HEK293 (cell line): ENCODE data around the gene SSTR5.

Experiments
- CTCF ChIA-PET: fragments of 350-600 bp; formaldehyde crosslinking; extraction: SDS; loops from one replicate; lab custom pipeline; 2021; ENCODE audit warnings: antibody characterized with exemption; lab: Yijun Ruan, JAX
- POLR2A ChIA-PET: fragments of 300-600 bp; formaldehyde crosslinking; extraction: SDS; loops from one replicate; lab custom pipeline; 2020; ENCODE audit warnings: antibody characterized with exemption, inconsistent platforms; lab: Yijun Ruan, JAX
- H3K27ac ChIP-seq: fragments of 200-500 bp; sonication (Bioruptor generic); 2 replicates; pipeline ENCODE4 v1.5.1; 2014; ENCODE audit warnings: low read depth, low read length, control low read depth, inconsistent platforms; ENCODE audit errors: extremely low read depth
- H3K36me3 ChIP-seq, 2 experiments: fragments of 200-500 bp in 1 of 2; sonication (Bioruptor generic) in 1 of 2; 1 replicate in 1 of 2; 2 replicates in 1 of 2; pipeline ENCODE4 v1.5.1; 2014 to 2017; ENCODE audit warnings: inconsistent platforms in 2 of 2, low read length in 2 of 2; ENCODE audit not compliant: control insufficient read depth in 2 of 2, insufficient read depth in 1 of 2
- H3K4me1 ChIP-seq: fragments of 200-500 bp; sonication (Bioruptor generic); 2 replicates; pipeline ENCODE4 v1.5.1; 2014; ENCODE audit warnings: mild to moderate bottlenecking, low read length, inconsistent platforms; ENCODE audit not compliant: control insufficient read depth, insufficient read depth
- H3K4me3 ChIP-seq: 2 replicates; pipeline ENCODE4 v1.5.1; 2011; ENCODE audit warnings: low read depth, mild to moderate bottlenecking, control low read depth, low read length, moderate library complexity
- H3K9me3 ChIP-seq: fragments of 200-500 bp; sonication (Bioruptor generic); 2 replicates; pipeline ENCODE4 v1.5.1; 2014; ENCODE audit warnings: low read depth, low read length, inconsistent platforms; ENCODE audit not compliant: control insufficient read depth, insufficient read depth
- ATF2 ChIP-seq: fragments of 450-650 bp; formaldehyde crosslinking; IDR thresholded peaks from 2 replicates; pipeline ENCODE4 v1.5.1; 2016; ENCODE audit warnings: missing biosample characterization, missing genetic modification characterization, low read depth
- CTCF ChIP-seq: fragments of 450-650 bp; formaldehyde crosslinking; IDR thresholded peaks from 2 replicates; pipeline ENCODE4 v1.5.1; 2016; ENCODE audit warnings: missing biosample characterization, missing genetic modification characterization
- GLIS2 ChIP-seq: fragments of 450-650 bp; formaldehyde crosslinking; IDR thresholded peaks from 2 replicates; pipeline ENCODE4 v1.5.1; 2016; ENCODE audit warnings: missing biosample characterization, missing genetic modification characterization
- KLF8 ChIP-seq: fragments of 450-650 bp; formaldehyde crosslinking; IDR thresholded peaks from 2 replicates; pipeline ENCODE4 v1.5.1; 2016; ENCODE audit warnings: missing biosample characterization, missing genetic modification characterization
- KLF9 ChIP-seq: fragments of 450-650 bp; formaldehyde crosslinking; IDR thresholded peaks from 2 replicates; pipeline ENCODE4 v1.5.1; 2016; ENCODE audit warnings: missing biosample characterization, missing genetic modification characterization, low read depth
- TRIM28 ChIP-seq: IDR thresholded peaks from 2 replicates; pipeline ENCODE4 v1.6.1; 2011; ENCODE audit warnings: low read length, control low read depth, borderline replicate concordance
- TSHZ1 ChIP-seq: fragments of 450-650 bp; formaldehyde crosslinking; IDR thresholded peaks from 2 replicates; pipeline ENCODE4 v1.5.1; 2016; ENCODE audit warnings: missing biosample characterization, missing genetic modification characterization, borderline replicate concordance
- ZBTB8A ChIP-seq: fragments of 450-650 bp; formaldehyde crosslinking; IDR thresholded peaks from 2 replicates; pipeline ENCODE4 v1.5.1; 2016; ENCODE audit warnings: missing biosample characterization, missing genetic modification characterization
- ZNF23 ChIP-seq: fragments of 450-650 bp; formaldehyde crosslinking; IDR thresholded peaks from 2 replicates; pipeline ENCODE4 v1.5.1; 2016; ENCODE audit warnings: missing biosample characterization, missing genetic modification characterization, borderline replicate concordance
- ZNF266 ChIP-seq: fragments of 450-650 bp; formaldehyde crosslinking; IDR thresholded peaks from 2 replicates; pipeline ENCODE4 v1.5.1; 2016; ENCODE audit warnings: missing biosample characterization, missing genetic modification characterization, low read depth
- ZNF837 ChIP-seq: fragments of 450-650 bp; formaldehyde crosslinking; IDR thresholded peaks from 2 replicates; pipeline ENCODE4 v1.5.1; 2016; ENCODE audit warnings: missing biosample characterization, missing genetic modification characterization
- ZSCAN4 ChIP-seq: fragments of 450-650 bp; formaldehyde crosslinking; IDR thresholded peaks from 2 replicates; pipeline ENCODE4 v1.5.1; 2017; ENCODE audit warnings: missing biosample characterization, missing genetic modification characterization
- TF ChIP-seq, protein P1 (sequence below): fragments of 450-650 bp; formaldehyde crosslinking; IDR thresholded peaks from 2 replicates; pipeline ENCODE4 v1.5.1; 2017; ENCODE audit warnings: missing biosample characterization, missing genetic modification characterization
- TF ChIP-seq, protein P2 (sequence below): fragments of 450-650 bp; formaldehyde crosslinking; IDR thresholded peaks from 2 replicates; pipeline ENCODE4 v1.5.1; 2016; ENCODE audit warnings: missing biosample characterization, missing genetic modification characterization
- TF ChIP-seq, protein P3 (sequence below): fragments of 450-650 bp; formaldehyde crosslinking; IDR thresholded peaks from 2 replicates; pipeline ENCODE4 v1.5.1; 2016; ENCODE audit warnings: missing biosample characterization, missing genetic modification characterization
- TF ChIP-seq, protein P4 (sequence below): fragments of 450-650 bp; formaldehyde crosslinking; IDR thresholded peaks from 2 replicates; pipeline ENCODE4 v1.5.1; 2016; ENCODE audit warnings: missing biosample characterization, missing genetic modification characterization

SSTR5 gene

GRCh38 chr16:1057252-1057932 lies 15.2 kb upstream of the SSTR5 start:
- CTCF ChIA-PET, result interaction anchor here (0.6 to 4.3 kb wide), 40 partner anchors 12 to 1251 kb away, joined by 3 to 31 read pairs (median 4); partner anchors contain the start of genes C1QTNF8, CHTF18 and RPUSD1
- POLR2A ChIA-PET, result interaction anchor here (0.9 kb wide), 1 partner anchor 345 kb away, joined by 3 read pairs; no protein-coding TSS in a partner anchor
- Histone ChIP-seq H3K36me3 (no peaks in the 10 kb centered on the region), H3K4me3 (no peak overlapping the region), H3K27ac (no peak overlapping the region), H3K4me1 (peaks cover 2% of the 10 kb centered on the region; the same call in 1 of the 2 replicates), H3K9me3 (no peaks in the 10 kb centered on the region)
- TF ChIP-seq, protein P1, sequence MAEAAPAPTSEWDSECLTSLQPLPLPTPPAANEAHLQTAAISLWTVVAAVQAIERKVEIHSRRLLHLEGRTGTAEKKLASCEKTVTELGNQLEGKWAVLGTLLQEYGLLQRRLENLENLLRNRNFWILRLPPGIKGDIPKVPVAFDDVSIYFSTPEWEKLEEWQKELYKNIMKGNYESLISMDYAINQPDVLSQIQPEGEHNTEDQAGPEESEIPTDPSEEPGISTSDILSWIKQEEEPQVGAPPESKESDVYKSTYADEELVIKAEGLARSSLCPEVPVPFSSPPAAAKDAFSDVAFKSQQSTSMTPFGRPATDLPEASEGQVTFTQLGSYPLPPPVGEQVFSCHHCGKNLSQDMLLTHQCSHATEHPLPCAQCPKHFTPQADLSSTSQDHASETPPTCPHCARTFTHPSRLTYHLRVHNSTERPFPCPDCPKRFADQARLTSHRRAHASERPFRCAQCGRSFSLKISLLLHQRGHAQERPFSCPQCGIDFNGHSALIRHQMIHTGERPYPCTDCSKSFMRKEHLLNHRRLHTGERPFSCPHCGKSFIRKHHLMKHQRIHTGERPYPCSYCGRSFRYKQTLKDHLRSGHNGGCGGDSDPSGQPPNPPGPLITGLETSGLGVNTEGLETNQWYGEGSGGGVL (tag by site-specific recombination), result peak; percentile 44; the same call in 1 of the 2 replicates
- peak; percentile 80 for TF ChIP-seq CTCF (tag by site-specific recombination)
- TF ChIP-seq GLIS2 (tag by site-specific recombination), result peak; percentile 44; the same call in 1 of the 2 replicates
- TF ChIP-seq ZBTB8A (tag by site-specific recombination), result 0 out of 2 replicates have a peak, but pooled peaks have one; percentile 27
- TF ChIP-seq ZSCAN4 (tag by site-specific recombination), result no peak
- TF ChIP-seq ATF2 (tag by site-specific recombination), result no peak
- no peak for TF ChIP-seq ZNF23 (tag by site-specific recombination)
- TF ChIP-seq, protein P2, sequence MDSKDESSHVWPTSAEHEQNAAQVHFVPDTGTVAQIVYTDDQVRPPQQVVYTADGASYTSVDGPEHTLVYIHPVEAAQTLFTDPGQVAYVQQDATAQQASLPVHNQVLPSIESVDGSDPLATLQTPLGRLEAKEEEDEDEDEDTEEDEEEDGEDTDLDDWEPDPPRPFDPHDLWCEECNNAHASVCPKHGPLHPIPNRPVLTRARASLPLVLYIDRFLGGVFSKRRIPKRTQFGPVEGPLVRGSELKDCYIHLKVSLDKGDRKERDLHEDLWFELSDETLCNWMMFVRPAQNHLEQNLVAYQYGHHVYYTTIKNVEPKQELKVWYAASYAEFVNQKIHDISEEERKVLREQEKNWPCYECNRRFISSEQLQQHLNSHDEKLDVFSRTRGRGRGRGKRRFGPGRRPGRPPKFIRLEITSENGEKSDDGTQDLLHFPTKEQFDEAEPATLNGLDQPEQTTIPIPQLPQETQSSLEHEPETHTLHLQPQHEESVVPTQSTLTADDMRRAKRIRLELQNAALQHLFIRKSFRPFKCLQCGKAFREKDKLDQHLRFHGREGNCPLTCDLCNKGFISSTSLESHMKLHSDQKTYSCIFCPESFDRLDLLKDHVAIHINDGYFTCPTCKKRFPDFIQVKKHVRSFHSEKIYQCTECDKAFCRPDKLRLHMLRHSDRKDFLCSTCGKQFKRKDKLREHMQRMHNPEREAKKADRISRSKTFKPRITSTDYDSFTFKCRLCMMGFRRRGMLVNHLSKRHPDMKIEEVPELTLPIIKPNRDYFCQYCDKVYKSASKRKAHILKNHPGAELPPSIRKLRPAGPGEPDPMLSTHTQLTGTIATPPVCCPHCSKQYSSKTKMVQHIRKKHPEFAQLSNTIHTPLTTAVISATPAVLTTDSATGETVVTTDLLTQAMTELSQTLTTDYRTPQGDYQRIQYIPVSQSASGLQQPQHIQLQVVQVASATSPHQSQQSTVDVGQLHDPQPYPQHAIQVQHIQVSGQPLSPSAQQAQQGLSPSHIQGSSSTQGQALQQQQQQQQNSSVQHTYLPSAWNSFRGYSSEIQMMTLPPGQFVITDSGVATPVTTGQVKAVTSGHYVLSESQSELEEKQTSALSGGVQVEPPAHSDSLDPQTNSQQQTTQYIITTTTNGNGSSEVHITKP (tag by site-specific recombination), result no peak
- peak; percentile 11; the same call in 1 of the 2 replicates for TF ChIP-seq KLF9 (tag by site-specific recombination)
- TF ChIP-seq KLF8 (tag by site-specific recombination), result 0 out of 2 replicates have a peak, but pooled peaks have one; percentile 24
- no peak for TF ChIP-seq TRIM28
- no peak for TF ChIP-seq TSHZ1
- TF ChIP-seq, protein P3, sequence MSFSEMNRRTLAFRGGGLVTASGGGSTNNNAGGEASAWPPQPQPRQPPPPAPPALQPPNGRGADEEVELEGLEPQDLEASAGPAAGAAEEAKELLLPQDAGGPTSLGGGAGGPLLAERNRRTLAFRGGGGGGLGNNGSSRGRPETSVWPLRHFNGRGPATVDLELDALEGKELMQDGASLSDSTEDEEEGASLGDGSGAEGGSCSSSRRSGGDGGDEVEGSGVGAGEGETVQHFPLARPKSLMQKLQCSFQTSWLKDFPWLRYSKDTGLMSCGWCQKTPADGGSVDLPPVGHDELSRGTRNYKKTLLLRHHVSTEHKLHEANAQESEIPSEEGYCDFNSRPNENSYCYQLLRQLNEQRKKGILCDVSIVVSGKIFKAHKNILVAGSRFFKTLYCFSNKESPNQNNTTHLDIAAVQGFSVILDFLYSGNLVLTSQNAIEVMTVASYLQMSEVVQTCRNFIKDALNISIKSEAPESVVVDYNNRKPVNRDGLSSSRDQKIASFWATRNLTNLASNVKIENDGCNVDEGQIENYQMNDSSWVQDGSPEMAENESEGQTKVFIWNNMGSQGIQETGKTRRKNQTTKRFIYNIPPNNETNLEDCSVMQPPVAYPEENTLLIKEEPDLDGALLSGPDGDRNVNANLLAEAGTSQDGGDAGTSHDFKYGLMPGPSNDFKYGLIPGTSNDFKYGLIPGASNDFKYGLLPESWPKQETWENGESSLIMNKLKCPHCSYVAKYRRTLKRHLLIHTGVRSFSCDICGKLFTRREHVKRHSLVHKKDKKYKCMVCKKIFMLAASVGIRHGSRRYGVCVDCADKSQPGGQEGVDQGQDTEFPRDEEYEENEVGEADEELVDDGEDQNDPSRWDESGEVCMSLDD (tag by site-specific recombination), result 0 out of 2 replicates have a peak, but pooled peaks have one; percentile 30
- no peak for TF ChIP-seq ZNF266 (tag by site-specific recombination)
- no peak for TF ChIP-seq ZNF837 (tag by site-specific recombination)
- TF ChIP-seq, protein P4, sequence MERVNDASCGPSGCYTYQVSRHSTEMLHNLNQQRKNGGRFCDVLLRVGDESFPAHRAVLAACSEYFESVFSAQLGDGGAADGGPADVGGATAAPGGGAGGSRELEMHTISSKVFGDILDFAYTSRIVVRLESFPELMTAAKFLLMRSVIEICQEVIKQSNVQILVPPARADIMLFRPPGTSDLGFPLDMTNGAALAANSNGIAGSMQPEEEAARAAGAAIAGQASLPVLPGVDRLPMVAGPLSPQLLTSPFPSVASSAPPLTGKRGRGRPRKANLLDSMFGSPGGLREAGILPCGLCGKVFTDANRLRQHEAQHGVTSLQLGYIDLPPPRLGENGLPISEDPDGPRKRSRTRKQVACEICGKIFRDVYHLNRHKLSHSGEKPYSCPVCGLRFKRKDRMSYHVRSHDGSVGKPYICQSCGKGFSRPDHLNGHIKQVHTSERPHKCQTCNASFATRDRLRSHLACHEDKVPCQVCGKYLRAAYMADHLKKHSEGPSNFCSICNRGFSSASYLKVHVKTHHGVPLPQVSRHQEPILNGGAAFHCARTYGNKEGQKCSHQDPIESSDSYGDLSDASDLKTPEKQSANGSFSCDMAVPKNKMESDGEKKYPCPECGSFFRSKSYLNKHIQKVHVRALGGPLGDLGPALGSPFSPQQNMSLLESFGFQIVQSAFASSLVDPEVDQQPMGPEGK (tag by site-specific recombination), result peak; percentile 92
